MG63 (cell line): ENCODE measurements around the gene CEP170. TPM values are rescaled to one million over a fixed set of nuclear protein-coding genes. Genes with fewer than 3 reads are reported as not detected.
"Not testable (repeated sequence)": the region's sequence is repeated elsewhere in the genome, so short reads cannot be mapped to it uniquely, and the experiment has no call there.

Experiments
- DNase-seq: peaks from one replicate; pipeline ENCODE4 v3.0.0-alpha.2; 2020
- H3K27me3 ChIP-seq: fragments of 250-450 bp; sonication (Bioruptor Pico); 2 replicates; pipeline ENCODE4 v1.5.1; 2020; ENCODE audit warnings: mild to moderate bottlenecking, moderate library complexity
- H3K36me3 ChIP-seq: fragments of 250-450 bp; sonication (Bioruptor Pico); 2 replicates; pipeline ENCODE4 v1.5.1; 2020; ENCODE audit warnings: mild to moderate bottlenecking, moderate library complexity
- H3K4me3 ChIP-seq: fragments of 250-450 bp; sonication (Bioruptor Pico); 2 replicates; pipeline ENCODE4 v1.5.1; 2020; ENCODE audit warnings: mild to moderate bottlenecking, moderate library complexity
- H3K9me3 ChIP-seq: fragments of 250-450 bp; sonication (Bioruptor Pico); 2 replicates; pipeline ENCODE4 v1.5.1; 2020; ENCODE audit warnings: mild to moderate bottlenecking, moderate library complexity
- total RNA-seq: library from RNA; depleted of rRNA; stranded (reverse); fragments of >200 nt; shearing (Covaris generic); gene quantifications from 2 replicates; pipeline ENCODE4 v1.2.3, GENCODE V29; 2014; ENCODE audit warnings: low replicate concordance

The CEP170 gene
- total RNA-seq, 1 experiment from 2014 or later = 31.9 TPM

DNA sequence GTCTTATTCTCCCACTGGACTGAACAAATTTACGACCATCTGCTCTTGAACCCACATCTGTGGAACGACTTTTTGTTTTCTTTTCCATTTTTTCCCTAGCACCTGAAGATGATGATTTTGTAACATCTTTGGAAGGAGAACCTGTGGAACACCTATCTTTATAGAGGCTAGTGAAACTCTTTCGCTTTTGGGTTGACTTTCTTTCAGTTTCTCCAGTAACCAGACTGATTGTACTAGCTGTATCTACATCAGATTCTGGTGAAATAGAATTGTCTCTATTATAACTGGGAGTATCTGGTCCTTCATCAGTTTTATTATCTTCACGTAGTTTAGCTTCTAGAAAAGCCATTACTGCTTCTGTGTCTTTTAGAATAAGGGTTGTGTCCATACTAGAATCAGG is 90.2 kb downstream of the CEP170 start:
- H3K9me3 ChIP-seq, H3K4me3 ChIP-seq, H3K27me3 ChIP-seq, DNase-seq: not testable (repeated sequence)
- H3K36me3 ChIP-seq = peaks cover 14% of the 10 kb centered on the region

DNA sequence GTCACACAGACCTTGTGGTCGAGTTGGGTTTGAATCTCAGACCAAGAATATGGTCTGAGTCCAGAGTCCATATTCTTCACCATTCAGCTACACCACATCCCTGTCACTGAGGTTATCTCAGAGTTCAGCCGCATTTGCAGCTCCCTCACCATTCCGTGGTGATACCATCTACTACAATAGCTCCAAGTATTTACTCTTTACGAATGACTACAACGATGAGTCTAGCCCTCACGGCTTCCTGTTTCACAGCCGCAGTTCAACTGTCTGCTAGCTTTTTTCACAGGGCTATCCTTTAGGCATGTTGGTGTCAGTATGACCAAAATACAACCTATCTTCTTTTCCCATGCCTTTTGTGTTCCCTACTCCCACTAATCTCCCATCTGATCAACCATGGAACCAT is 104.2 kb downstream of the CEP170 start:
- not testable (repeated sequence) for DNase-seq, H3K27me3 ChIP-seq, H3K9me3 ChIP-seq, H3K4me3 ChIP-seq
- peaks cover 22% of the 10 kb centered on the region for H3K36me3 ChIP-seq

GRCh38 chr1:243149120-243149519 is 106.0 kb downstream of the CEP170 start:
- DNase-seq, H3K4me3 ChIP-seq, H3K9me3 ChIP-seq, H3K27me3 ChIP-seq: not testable (repeated sequence)
- H3K36me3 ChIP-seq = peaks cover 19% of the 10 kb centered on the region

- not testable (repeated sequence) for DNase-seq, H3K4me3 ChIP-seq, H3K9me3 ChIP-seq, H3K27me3 ChIP-seq
- H3K36me3 ChIP-seq = peaks cover 12% of the 10 kb centered on the region
These were observed 107.7 kb downstream of the CEP170 start for GRCh38 chr1:243147351-243147750.

DNA sequence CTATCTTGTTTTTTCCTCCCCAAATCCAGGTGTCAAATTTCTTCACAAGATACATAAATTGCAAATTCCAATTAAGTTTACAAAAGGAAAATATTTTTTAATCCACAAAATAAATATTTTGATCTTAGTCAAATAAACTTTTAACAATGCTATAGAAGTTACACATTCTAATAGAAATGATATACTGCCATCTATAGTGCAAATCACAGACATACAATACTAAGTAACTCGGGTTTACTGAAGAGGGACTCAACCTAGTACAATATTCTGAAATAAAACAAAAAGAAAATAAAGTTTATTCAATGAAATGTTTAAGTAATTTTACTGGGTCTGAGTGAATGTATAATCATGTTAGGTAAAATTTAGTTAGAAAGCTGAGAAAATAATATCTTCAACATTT is 114.6 kb downstream of the CEP170 start:
- peaks cover 22% of the 10 kb centered on the region for H3K36me3 ChIP-seq
- not testable (repeated sequence) for DNase-seq, H3K9me3 ChIP-seq, H3K4me3 ChIP-seq, H3K27me3 ChIP-seq

GRCh38 chr1:243122876-243123409 is 132.1 kb downstream of the CEP170 start:
- not testable (repeated sequence) for H3K27me3 ChIP-seq, H3K36me3 ChIP-seq, H3K9me3 ChIP-seq, DNase-seq, H3K4me3 ChIP-seq

GRCh38 chr1:243121939-243122338 is 133.1 kb downstream of the CEP170 start:
- not testable (repeated sequence) for H3K4me3 ChIP-seq, H3K36me3 ChIP-seq, H3K27me3 ChIP-seq, DNase-seq, H3K9me3 ChIP-seq

DNA sequence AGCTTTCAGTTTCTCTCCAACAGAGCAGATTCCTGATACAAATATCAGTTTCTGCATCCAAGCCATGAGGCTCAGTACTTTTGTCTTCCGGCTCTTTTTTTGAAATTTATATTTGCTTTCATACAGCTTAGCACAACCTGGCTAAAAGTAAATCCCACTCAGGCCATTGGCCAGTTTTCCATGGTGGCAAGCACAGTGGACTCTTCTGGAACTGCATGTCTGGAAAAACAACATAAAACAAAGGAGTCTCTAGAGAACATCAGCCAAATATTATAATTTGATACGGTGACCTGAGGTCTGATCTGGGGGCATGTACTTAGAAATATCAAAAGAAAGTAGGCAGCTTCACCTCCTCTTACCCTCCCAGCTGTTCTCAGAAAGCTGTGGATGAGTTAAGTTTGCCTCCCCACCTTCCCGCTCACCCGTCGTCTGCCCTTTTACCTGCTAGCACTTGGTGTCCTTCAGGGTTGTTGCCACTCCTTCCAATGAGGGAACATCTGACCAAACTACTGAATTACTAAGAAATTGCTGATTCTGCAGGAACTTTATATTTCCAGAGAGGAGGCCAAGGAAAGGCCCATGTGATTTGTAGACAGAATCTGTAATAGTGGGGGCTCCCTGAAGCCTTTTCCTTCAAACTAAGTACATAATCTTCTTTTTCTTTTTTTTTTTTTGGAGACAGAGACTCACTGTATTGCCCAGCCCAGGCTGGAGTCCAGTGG is 136.3 kb downstream of the CEP170 start:
- not testable (repeated sequence) for H3K27me3 ChIP-seq, H3K9me3 ChIP-seq, H3K36me3 ChIP-seq, H3K4me3 ChIP-seq, DNase-seq

GRCh38 chr1:243116187-243116586 is 138.9 kb downstream of the CEP170 start:
- H3K4me3 ChIP-seq, H3K36me3 ChIP-seq, H3K9me3 ChIP-seq, H3K27me3 ChIP-seq: not testable (repeated sequence)
- peak; percentile 60 for DNase-seq

GRCh38 chr1:243114769-243115168 is 140.3 kb downstream of the CEP170 start:
- not testable (repeated sequence) for DNase-seq, H3K36me3 ChIP-seq, H3K4me3 ChIP-seq, H3K9me3 ChIP-seq, H3K27me3 ChIP-seq

DNA sequence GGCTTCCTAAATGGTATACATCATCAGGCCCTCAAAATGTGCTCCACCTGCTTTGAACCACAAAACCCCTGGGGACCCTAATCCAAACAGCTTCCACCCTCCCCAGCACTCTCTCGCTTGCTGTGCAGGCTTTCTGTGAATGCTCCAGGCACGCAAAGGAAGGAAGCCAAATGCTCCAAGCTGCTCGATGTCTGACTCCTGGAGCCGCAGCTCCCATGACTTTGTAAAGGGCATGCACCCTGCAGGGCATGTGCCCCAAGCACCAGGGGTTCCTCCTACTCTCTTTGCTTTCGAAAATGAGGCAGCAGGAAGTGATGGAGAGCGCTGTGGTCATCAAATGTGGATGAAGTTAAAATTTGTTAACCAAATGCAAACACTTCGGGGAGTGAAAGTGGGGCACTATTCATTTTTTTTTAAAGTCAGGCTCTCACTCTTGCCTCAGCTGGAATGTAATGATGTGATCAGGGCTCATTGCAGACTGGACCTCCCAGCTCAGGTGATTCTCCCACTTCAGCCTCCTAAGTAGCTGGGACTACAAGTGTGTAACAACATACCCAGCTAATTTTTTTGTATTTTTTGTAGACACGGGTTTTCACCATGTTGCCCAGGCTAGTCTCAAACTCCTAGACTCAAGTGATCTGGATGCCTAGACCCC is 140.9 kb downstream of the CEP170 start:
- not testable (repeated sequence) for H3K27me3 ChIP-seq, H3K9me3 ChIP-seq, H3K36me3 ChIP-seq, H3K4me3 ChIP-seq
- peak; percentile 89 for DNase-seq

DNA sequence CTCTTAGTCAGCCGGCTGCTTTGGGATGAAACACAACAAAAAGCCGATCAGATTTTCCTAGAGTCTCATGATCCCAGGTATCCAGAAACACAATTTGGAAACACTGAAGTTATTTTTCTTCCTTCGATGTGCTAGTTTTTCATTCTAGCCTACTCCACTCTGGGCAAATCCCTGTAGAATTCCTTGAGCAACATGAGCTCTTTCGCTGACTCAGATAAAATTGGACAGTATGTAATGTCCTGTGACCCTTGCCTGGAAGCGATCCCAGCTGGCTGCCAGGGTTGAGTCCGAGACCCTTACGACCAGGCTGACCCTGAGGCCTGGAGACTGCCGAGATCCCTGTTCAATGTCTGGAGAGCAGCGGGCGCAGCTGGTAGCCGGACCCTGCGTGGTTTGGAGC is 147.9 kb downstream of the CEP170 start:
- not testable (repeated sequence) for H3K9me3 ChIP-seq, DNase-seq

GRCh38 chr1:243105652-243106332 is 149.3 kb downstream of the CEP170 start:
- not testable (repeated sequence) for H3K36me3 ChIP-seq, H3K4me3 ChIP-seq, H3K9me3 ChIP-seq, H3K27me3 ChIP-seq, DNase-seq

More for the DNA sequence above, 147.9 kb downstream of the CEP170 start:
- H3K36me3 ChIP-seq, H3K27me3 ChIP-seq, H3K4me3 ChIP-seq: not testable (repeated sequence)

- DNase-seq, H3K36me3 ChIP-seq, H3K27me3 ChIP-seq, H3K9me3 ChIP-seq, H3K4me3 ChIP-seq: not testable (repeated sequence)
These were observed 150.0 kb downstream of the CEP170 start for GRCh38 chr1:243105104-243105503.

DNA sequence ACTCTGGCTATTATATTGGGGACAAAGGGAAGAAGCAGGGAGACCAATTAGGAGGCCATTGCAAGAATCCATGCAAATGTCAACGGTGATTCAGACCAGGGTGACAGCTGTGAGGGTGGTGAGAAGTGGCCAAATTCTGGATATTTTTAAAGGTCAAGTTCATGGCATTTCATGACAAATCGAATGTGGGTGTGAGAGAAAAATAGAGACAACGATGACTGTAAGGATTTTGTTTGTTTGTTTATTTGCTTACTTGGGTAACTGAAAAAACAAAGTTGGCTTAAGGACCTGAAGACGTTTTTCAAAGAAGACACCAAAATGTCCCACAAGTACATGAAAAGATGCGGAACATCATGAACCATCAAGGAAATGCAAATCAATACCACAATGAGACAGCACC is 150.6 kb downstream of the CEP170 start:
- not testable (repeated sequence) for H3K36me3 ChIP-seq, DNase-seq, H3K9me3 ChIP-seq, H3K4me3 ChIP-seq, H3K27me3 ChIP-seq

DNA sequence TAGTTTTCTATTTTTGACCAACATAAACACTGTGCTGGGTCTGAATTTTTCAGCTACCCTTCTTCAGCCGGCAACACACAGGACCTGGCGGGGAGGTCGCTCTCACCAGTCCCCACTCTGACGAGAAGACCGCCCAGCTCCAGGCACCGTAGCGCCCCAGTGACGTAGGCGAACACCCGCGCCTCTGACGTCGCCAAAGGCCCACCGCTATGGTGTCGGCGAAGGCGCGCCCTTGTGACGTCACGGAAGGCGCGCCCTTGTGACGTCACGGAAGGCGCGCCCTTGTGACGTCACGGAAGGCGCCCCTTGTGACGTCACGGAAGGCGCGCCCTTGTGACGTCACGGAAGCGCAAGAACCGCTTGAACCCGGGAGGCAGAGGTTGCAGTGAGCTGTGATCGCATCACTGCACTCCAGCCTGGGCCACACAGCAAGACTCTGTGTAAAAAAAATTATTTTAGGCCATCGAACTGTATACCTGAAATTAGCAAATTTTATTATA is 153.5 kb downstream of the CEP170 start:
- DNase-seq = peak; percentile 70
- H3K4me3 ChIP-seq = peak overlapping the region; percentile 45
- not testable (repeated sequence) for H3K27me3 ChIP-seq, H3K36me3 ChIP-seq, H3K9me3 ChIP-seq

DNA sequence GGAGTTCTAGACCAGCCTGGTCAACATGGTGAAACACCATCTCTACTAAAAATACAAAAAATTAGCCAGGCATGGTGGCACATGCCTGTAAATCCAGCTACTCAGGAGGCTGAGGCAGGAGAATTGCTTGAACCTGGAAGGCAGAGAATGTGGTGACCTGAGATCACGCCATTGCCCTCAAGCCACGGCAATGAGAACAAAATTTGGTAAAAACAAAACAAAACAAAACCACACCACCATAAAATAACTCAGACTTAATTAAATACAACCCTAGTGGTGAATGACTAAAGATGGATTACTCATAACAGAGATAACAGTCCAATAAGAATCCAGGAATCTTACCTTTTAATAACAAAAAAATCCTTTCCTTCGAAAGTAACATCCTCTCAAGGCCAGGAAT is 167.7 kb downstream of the CEP170 start:
- not testable (repeated sequence) for H3K9me3 ChIP-seq, DNase-seq, H3K4me3 ChIP-seq, H3K36me3 ChIP-seq, H3K27me3 ChIP-seq
